ENCODE results near the gene SELENBP1.

SELENBP1 gene

DNA sequence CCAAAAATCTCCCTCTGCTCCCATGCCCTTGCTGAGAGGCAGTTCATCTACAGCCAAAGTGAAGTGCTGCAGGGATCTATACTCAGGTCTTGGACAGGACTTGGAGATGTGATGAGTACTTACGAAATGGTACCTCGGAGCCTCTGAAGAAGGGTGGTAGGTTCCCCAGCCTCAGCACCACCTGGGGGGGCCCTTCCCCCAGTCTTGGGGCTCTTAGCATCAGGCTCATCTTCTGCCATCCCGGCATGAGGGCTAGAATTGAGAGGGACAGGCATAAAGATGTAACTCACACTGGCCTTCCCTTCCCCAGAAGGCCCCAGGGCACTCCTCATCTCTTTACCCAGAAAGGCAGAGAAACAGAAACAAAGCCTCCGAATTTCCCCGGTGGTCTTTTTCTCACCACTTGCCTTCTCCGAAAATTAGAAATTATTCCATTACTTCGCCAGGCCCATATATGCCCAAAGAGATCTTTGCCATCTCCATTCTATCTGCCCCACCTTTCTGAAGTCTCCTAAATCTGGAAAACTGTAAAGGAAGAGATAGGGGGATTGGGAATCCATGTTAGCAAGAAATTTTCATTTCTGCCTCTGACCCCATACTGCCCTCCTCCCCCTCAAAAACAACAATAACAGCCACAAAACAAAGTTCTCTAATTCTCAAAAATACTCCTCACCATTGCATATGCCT, 26.3 kb downstream of the SELENBP1 start:
- in situ Hi-C loops (cut with MboI; ENCODE audit: low sequenced_read_pairs) = no loop called here

DNA sequence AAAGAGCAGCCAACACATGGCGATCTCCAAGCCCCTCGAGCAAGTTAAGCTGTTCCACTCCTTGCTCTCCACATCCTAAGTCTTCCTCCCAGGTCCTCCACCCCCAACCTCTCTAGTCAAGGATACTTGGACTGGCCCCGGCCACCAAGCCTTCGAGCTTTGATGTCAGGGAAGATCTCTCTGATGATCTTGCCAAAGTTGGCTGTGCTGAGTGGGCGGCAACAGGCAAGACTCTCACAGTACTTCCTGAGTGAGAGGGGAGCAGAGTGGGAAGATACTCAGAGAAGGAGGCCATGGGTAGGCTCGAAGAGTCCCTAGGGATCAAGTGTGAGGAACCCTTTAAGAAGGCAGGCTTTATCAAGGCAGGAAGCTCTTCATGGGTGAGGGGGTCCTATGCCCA, 28.2 kb downstream of the SELENBP1 start:
- in situ Hi-C loops (cut with MboI; ENCODE audit: low sequenced_read_pairs) = no loop called here

DNA sequence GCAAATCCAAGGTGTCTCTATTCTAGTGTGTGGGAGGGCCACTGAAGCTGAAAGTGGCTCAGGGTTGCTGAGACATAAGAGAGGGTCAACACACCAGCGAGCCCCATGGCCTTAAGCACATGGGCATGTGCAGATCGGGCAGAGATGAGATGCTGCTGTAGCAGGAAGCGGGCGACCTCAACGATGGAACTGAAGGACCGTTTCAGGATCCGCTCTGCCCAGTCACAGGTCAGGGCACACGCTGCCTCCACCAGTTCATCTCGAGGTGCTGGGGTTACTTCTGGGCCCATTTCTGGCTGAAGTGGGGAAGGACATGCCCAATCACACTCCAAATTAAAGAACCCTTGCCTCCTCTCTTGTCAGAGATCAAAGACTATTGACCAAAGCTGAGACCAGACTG, 28.9 kb downstream of the SELENBP1 start:
- in situ Hi-C loops (cut with MboI; ENCODE audit: low sequenced_read_pairs) = no loop called here

DNA sequence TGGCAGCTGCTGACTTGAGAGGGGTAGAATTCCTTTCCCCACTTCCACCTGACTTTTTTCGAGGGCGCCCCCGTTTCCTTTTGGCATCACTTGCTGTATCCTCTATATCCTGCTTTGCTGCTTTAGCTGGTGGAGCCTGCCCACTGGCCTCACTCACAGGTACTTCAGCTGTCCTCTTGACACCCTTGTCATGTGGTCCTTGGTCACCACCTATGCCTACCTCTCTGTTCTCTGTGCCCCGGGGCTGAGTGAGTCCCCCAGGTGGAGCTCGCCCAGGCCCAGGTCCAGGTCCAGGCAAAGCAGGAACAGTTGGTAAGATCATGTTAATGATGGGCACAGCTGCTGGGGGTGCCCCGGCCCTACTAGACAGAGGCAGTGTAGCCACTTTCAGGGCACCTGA, 29.9 kb downstream of the SELENBP1 start:
- in situ Hi-C loops (cut with MboI; ENCODE audit: low sequenced_read_pairs) = no loop called here

DNA sequence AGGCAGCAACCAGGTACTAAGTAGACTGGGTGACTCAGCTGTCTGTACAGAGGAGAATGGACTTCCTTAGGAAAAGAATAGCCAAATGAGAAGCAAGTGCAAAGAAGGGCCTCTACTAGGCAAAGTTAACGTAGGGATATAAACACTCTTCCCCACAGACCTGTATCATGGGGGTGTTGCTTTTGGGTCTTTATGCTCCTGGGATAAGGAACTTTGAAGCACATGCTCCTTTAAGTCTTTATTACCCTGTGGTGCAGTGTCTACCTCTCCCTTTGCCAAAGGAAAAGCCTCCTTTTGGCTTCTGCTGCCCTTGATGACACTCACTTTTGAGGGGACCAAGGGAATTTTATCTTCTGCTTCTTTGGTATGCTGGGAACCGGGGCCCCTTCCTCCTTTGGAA, 30.5 kb downstream of the SELENBP1 start:
- in situ Hi-C loops (cut with MboI; ENCODE audit: low sequenced_read_pairs) = no loop called here

DNA sequence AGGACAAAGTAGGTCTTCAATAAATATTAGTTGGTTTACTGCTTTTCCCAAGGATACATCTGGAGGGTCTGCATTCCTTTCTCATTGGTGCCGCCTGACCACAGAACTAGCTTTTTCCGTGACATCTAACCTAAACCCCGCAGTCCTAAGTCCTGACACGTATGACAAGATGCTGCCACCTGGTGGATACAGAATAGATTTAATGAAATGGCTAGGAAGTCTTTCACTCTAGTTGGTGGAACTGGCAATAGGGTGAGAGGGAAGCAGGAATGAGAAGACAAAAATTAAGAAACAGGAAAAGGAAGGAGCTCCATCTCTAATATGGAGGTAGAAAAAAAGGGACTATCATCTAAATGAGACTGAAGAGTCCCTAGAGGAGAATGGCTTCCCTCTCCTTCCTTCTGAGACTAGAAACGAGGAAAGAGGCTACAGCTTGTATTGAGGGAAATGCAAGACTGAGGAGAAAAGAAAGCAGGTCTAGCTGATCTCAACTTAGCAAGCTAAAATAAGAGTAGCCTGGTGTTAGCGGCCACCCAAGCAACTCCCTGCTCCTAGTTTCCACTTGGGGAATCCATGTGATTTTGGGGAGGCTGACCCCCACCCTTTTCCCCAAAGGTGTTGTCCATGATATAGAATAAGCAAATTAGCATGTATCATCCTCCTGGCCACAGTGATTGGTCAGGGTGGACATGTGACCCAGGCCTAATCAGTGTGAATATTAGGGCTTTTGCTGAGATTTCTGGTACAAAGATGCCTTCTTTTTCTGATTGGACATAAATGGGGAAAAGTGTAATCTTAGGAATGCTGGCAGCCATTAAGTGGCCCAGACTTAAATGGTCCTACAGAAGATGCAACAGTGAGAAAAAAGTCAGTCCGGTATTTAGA, 31.4 kb downstream of the SELENBP1 start:
- in situ Hi-C loops (cut with MboI; ENCODE audit: low sequenced_read_pairs) = no loop called here

DNA sequence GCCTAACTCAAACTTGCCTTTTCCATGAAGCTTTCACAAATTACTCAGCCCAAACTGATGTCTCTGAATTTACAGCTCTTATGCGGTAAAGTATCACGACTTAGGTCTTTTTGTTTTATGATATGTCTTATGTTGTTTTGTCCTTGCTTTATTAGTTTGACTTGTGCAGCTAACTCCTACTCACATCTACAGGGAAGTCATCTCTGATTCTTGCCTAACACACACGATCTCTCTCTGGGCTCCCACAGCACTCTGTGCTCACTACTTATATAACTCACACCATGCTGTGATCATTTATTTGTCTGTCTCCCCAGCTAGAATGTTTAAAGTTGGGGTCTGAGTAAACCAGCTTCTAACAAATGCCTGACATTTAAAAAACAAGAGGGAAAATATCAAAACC, 35.9 kb downstream of the SELENBP1 start:
- in situ Hi-C loops (cut with MboI; ENCODE audit: low sequenced_read_pairs) = loop anchor here (5.0 kb wide), 1 partner anchor 34 kb away; no protein-coding TSS in a partner anchor

DNA sequence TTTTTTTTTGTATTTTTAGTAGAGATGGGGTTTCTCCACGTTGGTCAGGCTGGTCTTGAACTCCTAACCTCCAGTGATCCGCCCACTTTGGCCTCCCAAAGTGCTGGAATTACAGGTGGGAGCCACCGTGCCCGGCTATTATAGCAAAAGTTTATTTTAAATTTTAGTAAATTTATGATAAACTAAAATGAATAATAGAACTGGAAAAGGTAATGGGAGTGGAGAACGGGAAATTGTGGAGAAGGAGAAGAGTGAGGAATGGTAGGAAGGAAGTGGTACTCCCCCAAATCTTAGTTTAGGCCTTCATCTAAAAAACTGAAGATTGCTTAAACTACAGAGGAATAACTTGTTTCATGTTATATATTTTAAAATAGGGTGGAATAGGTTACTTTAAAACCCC, 37.7 kb downstream of the SELENBP1 start:
- in situ Hi-C loops (cut with MboI; ENCODE audit: low sequenced_read_pairs) = loop anchor here (5.0 kb wide), 1 partner anchor 33 kb away; no protein-coding TSS in a partner anchor

DNA sequence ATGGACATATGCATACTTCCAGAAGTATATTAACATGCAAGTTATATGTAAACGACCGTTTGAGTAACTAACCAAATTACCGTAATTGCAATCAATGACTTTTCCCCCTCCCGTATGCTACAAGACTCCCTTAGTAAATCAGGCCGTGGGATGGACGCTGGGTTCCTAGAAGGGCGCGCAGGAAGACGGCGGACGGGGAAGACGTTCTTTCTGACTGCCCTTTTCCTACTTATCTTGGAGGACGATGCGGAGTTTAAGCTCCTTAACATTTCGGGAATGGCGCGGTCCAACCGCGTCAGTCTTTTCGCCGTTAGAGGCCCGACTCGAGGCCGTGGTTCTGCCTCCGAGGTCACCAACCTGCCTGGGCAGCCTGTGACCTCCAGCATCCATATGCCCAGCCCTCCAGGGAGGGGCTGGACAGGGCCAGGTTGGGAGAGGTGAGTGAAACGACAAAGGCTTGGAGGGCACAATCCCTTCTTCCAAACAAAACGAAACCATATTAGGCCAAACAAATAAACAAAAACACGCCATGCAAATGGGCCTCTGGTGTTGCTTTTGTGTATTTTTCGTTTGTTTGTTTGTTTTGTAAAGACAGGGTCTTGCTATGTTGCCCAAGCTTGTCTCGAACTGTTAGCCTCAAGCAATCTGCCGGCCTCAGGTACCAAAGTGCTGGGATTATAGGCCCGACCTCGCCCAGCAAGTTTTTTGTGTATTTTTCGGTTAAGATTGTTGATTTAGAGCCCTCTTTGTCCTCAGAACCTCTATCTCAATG, 44.4 kb downstream of the SELENBP1 start:
- in situ Hi-C loops (cut with MboI; ENCODE audit: low sequenced_read_pairs) = no loop called here

DNA sequence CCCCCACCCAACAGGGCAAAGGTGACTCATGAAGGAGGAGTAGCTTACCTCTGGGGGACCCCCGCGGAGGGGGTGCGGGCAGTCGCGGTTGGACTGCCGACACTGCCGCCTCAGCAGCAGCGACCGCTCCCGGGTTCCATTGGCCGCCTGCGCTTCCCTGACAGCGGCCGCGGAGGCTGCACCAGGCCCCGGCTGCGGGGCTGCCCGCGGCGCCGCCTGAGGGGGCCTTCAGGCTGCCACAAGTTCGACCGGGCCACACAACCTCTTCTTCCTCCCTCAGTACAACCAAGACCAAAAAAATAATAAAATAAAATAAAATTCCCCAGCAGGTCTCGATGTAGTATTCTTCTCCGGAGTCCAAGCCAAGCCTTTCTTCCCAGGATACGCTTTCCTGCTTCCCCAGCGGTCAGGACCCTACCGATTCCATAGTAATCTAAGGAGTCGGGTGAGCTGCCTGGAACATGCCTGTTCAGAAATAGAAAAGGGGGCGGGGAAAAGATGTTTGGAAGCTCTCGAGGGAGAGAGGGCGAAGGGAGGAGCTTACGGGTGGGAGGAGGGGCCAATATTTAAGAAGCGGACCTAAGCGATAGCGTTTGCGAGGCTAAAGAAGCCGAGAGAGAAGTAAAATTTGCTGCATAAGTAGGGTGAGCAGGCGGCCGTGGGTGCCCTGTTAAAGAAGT, 45.1 kb downstream of the SELENBP1 start, which contains the start of gene PI4KB:
Gene PI4KB (minus strand): TSS at position 194 of the 680 bp plus-strand sequence. CDS start 10,935 bp downstream, outside the sequence.
- in situ Hi-C loops (cut with MboI; ENCODE audit: low sequenced_read_pairs) = no loop called here

DNA sequence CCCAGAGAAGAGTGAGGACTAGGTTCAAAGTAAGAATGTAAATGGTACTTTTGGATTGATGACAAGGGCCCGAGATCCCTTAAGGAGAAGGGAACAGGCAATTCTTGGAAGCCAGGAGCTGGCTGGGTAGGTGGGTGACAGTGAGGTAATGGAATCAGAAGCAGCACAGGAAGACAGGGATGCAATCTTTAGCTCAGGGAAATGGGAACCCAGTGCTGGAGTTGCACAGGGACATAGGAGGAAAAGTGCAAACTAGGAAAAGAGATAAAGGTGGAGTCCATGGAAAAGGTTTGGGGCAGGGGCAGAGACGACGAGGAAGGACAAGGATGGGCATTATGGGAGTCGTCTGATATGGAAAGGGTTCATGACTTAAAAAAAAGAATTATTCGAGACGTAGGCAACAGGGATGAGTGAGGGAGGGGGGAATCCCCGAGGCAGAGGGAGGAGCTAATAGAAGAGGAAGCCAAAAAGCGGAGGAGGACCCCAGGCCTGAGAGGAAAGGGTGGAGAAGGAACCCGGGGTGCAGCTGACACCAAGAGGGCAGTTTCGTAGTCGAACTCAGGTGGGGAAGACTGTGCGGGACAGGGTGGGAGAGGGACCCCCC, 45.8 kb downstream of the SELENBP1 start:
- in situ Hi-C loops (cut with MboI; ENCODE audit: low sequenced_read_pairs) = no loop called here

DNA sequence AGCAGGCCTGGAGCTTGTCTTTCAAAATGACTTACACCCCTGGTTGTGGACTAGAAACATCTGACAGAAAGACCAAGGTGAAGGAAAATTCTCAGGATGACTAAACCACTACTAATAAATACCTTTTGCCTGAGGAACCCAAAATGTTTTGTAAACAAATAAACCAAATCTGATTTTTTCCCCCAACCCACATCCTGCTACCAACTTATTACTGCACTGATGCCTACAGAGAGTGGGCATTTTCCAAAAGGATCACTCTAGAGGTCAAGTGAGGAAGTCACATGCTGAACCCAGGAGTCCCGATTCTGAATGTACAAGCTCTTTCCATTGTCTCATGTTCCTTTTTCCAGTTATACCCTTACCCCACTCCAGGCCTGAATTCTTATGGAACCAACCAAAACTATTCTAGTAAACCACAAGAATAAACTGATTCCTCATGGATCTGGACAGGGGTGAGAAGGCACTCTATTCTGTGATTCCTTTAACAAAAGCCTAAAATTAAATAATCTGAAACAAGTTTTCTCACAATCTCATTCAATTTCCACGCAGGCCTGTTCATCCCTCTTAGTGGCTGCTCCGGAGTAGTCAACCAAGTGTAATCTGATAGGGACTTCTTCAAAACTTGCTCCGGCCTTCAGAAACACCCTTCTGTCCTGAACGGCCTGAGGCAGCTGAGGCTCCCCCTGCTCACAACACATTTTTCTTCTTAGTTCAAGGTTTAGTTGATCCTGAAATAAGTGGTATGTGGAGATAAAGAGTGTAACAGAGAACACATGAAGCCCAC, 46.7 kb downstream of the SELENBP1 start:
- in situ Hi-C loops (cut with MboI; ENCODE audit: low sequenced_read_pairs) = no loop called here

DNA sequence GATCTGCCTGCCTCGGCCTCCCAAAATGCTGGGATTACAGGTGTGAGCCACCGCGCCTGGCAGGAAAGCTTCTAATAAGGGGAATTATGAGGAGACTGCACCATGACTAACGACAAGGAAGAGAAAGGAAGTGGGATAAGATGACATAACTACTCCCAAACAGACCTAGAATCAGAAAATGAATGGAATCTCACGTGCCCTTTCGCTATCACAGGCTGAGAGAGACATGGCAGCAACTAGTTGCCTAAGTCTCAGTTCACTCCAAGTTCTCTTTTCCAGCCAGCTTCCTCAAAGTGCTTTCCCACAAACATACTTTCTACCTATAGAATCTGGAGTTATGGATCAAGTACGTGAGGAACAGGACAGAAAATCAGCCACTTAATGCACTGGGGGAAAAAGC, 47.3 kb downstream of the SELENBP1 start:
- in situ Hi-C loops (cut with MboI; ENCODE audit: low sequenced_read_pairs) = no loop called here

DNA sequence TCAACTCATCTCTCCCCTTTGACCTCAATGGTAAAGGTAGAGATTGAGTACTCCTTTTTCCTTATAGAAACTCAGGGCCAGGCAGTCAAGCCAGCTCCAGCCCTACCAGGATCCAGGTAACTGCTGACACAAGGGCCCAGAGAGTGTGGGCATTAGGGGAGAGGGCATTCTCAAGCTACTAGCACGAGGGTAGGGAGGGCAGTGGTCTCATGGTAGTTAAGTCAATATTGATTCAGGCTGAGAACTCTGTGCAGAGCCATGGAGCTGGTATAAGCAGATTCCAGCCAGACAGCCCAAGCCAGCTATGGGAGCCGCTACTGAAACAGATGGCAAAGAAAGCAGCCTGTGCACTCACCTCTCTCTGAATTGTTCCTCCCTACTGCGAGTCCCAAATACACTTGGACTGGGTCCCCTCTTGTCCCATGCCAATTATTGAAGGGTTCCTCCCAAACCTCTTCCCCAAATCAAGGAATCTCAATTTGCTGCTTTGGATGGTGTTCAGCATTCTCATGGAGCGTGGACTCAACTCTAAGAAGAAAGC, 48.0 kb downstream of the SELENBP1 start:
- in situ Hi-C loops (cut with MboI; ENCODE audit: low sequenced_read_pairs) = no loop called here

DNA sequence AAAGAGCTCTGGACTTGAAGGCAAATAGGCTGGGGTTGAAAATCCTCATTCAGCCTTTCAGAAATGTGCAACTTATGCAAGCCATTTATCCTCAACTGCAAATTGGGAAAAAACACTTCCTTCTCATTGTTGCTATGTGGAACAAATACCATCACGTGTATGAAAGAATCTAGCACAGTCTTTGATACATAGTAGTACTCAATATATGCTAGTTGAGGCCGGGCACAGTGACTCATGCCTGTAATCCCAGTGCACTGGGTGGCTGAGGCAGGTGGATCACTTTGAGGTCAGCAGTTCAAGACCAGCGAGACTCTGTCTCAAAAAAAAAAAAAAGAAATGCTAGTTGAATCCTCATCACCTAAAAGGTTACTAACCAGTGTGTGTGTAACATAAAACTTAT, 53.5 kb downstream of the SELENBP1 start:
- in situ Hi-C loops (cut with MboI; ENCODE audit: low sequenced_read_pairs) = no loop called here

DNA sequence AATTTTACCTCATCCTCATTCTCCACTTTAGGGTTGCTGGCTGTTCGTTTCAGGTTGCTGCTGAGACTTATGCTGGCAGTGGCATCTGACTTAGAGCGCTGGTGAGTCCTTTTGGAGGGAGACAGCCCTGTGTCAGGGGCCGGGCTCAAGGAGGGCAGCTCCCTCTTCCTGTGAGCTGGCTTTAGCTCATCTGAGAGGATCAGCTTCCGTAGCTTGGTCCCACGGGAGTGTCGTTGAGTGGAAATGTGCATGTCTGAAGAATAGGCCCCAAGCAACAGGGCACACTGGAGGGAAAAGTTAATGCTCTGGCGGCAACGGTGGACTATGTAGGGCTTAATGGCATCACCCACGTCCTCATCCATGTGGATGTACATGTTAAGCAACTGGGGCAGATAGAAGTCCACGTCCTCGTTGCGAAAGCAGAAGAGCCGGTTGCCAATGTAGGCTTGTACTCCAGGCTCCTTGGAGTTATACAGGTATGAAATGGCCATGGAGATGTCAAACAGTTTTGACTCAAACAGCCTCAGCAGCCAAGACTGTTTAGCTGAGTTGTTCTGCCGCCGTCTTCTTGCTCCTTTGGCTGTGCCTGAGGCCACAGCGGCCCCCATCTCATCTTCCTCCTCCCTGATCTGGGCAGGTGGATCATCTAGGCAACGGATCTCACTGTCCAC, 56.8 kb downstream of the SELENBP1 start:
- in situ Hi-C loops (cut with MboI; ENCODE audit: low sequenced_read_pairs) = no loop called here

Data from HL-60/S4 (cell line).